Uterus (tissue), 2 donors: Measurements from ENCODE around the gene GNAL.

Experiments used
- POLR2A ChIP-seq, 2 donors: fragments of 450-650 bp; IDR thresholded peaks; one replicate each; pipeline ENCODE4 v1.6.1; 2016; ENCODE audit warnings: antibody characterized with exemption in 2 of 2, mild to moderate bottlenecking in 1 of 2, moderate library complexity in 1 of 2
- TF ChIP-seq, protein P1 (sequence below), 4 experiments: fragments of 200-600 bp in 2 of 4; fragments of 450-650 bp in 2 of 4; sonication (generic) in 2 of 4; IDR thresholded peaks; one replicate each; pipeline ENCODE4 v1.5.1; 2016 to 2019; ENCODE audit warnings: antibody characterized with exemption in 4 of 4, mild to moderate bottlenecking in 2 of 4, moderate library complexity in 1 of 4

DNA sequence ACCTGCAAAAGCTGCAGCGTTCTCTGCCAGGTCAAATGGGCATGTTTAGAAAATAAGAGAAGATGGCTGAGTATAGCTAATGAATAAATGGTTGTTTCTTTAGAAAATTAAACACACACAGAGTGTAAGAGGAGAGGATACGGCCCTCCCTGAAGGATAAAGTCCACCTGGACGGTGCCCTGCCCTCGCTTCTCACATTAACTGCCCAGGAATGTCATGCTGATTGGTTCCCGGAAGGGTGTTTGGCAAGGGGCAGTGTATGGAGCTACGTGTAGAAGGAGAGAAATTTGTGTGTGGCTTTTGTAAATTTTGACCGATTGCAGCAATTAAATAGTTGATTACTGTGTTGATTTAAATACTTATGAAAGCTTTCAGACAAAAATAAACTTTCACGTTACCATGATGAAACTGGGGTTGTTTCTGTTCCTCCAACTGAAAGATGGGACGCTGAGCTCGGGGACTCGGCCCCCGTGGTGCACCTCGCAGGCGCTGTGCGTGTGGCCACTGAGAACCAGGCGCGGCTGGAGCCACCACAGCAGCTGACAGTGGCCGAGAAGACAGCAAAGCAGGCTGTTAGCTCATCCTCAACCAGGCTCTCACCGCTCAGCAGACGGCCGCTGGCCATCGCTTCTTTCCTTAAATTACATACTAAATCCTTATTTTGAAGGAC is 196.3 kb downstream of the GNAL start:
- TF ChIP-seq POLR2A (IDR thresholded peaks at IDR 0.05), result no peak
- TF ChIP-seq, protein P1, sequence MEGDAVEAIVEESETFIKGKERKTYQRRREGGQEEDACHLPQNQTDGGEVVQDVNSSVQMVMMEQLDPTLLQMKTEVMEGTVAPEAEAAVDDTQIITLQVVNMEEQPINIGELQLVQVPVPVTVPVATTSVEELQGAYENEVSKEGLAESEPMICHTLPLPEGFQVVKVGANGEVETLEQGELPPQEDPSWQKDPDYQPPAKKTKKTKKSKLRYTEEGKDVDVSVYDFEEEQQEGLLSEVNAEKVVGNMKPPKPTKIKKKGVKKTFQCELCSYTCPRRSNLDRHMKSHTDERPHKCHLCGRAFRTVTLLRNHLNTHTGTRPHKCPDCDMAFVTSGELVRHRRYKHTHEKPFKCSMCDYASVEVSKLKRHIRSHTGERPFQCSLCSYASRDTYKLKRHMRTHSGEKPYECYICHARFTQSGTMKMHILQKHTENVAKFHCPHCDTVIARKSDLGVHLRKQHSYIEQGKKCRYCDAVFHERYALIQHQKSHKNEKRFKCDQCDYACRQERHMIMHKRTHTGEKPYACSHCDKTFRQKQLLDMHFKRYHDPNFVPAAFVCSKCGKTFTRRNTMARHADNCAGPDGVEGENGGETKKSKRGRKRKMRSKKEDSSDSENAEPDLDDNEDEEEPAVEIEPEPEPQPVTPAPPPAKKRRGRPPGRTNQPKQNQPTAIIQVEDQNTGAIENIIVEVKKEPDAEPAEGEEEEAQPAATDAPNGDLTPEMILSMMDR (IDR thresholded peaks at IDR 0.05), result no peak
